ENCODE results near the gene LTBP1.

The LTBP1 gene

DNA sequence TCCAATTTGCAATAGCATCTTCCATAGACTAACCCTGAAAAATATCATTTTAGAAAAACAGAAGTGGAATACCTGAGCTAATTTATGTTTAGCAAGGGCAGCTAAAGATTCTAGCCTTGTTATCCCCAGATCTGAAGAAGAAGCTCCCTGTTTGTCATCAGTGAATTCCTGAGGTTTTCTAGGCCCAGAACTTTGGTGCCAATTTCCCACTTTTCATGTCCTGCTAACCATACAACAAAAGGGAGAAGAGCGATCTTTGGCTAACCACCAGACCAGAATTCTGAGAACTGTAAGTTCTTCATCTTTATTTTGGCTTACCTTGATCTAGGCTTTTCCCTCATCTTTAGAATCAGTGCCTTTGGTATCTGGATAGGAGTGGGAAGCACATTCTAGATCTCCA is 478.4 kb downstream of the LTBP1 start:
- no peak for DNase-seq (ENCODE audit: low spot score)
- POLR2A ChIA-PET (ENCODE audit: low non-redundant PET): no interaction called here
- H3K27ac ChIP-seq: no peak overlapping the region
- CTCF ChIA-PET: interaction anchor here (0.5 kb wide), 1 partner anchor 219 kb away, joined by 3 read pairs; no protein-coding TSS in a partner anchor
- TF ChIP-seq, protein P1, sequence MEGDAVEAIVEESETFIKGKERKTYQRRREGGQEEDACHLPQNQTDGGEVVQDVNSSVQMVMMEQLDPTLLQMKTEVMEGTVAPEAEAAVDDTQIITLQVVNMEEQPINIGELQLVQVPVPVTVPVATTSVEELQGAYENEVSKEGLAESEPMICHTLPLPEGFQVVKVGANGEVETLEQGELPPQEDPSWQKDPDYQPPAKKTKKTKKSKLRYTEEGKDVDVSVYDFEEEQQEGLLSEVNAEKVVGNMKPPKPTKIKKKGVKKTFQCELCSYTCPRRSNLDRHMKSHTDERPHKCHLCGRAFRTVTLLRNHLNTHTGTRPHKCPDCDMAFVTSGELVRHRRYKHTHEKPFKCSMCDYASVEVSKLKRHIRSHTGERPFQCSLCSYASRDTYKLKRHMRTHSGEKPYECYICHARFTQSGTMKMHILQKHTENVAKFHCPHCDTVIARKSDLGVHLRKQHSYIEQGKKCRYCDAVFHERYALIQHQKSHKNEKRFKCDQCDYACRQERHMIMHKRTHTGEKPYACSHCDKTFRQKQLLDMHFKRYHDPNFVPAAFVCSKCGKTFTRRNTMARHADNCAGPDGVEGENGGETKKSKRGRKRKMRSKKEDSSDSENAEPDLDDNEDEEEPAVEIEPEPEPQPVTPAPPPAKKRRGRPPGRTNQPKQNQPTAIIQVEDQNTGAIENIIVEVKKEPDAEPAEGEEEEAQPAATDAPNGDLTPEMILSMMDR (conservative IDR thresholded peaks at IDR 0.05; ENCODE audit: low read depth): no peak

DNA sequence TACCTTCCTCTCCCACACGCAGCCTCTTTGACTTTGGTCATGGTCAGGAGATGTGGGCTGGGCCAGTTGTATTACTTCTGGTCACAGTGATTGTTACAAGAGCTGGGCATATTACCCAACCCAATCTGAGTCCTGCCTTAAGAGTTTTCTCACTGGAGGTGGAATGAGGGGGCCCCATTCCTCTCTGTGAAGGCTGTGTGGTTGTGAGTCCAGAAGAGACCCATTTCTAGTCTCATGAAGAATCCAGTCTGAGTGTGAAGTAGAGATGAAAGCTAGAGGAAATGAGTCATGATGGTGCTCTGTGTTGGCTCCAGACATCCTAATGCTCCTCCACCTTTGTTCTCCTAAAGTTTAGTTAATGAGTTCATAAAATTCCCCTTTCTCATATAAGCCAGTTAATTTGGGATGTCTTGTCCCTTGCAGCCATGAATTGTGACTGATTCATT is 478.9 kb downstream of the LTBP1 start:
- no peak for DNase-seq (ENCODE audit: low spot score)
- no peak overlapping the region for H3K27ac ChIP-seq
- ChIA-PET POLR2A (ENCODE audit: low non-redundant PET) (no interaction called here), CTCF (interaction anchor here (0.5 kb wide), 1 partner anchor 219 kb away, joined by 3 read pairs; no protein-coding TSS in a partner anchor)
- TF ChIP-seq, protein P1 (conservative IDR thresholded peaks at IDR 0.05; ENCODE audit: low read depth): no peak

DNA sequence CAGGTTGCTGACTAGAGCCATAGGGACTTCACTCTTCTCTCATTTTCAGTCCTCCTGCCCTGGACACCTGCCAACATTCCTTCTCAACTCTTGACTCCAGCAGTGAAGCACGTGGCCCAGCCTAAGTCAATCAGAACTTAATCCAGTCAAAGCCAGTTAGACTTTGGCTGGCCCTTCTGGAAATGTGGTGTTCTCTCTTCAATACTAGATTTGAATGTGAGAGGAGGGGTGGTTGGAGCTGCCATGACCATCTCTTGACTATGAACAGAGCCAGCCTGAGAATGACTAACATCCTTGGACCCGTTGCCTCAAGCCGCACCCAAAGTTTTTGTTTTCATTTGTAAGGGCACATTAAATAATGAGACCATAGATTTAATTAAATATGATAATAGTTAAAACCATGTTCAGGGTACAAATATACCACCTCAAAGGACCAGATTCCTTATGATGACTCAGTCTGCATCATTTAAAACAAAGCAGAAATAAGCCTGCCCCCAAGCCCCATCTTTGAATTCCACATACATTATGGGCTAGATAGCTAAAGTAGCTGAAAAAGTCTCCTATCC is 480.0 kb downstream of the LTBP1 start:
- no peak overlapping the region for H3K27ac ChIP-seq
- ChIA-PET POLR2A (ENCODE audit: low non-redundant PET) (no interaction called here), CTCF (no interaction called here)
- DNase-seq (ENCODE audit: low spot score): peak; percentile 19
- TF ChIP-seq, protein P1 (conservative IDR thresholded peaks at IDR 0.05; ENCODE audit: low read depth): no peak

DNA sequence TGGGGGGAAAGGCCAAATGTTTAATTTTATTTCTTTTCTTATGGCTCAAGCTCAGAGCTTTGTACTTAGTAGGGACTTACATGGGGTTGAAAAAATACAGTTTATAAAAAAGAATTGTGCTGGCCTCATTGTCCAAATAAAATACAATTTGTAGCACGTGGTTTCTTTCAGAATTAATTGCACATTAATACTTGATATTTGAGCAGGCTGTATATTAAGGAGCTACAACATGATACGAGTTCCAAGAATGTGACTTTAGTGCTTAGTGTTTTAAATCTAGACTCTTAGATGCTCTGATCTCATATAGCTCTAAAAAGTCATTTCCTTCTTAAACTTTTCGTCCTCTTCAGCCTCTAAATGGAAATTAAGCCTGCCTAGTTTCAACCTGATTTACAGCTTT is 483.3 kb downstream of the LTBP1 start:
- TF ChIP-seq, protein P1 (conservative IDR thresholded peaks at IDR 0.05; ENCODE audit: low read depth): no peak
- ChIA-PET CTCF (interaction anchor here (0.6 kb wide), 1 partner anchor 248 kb away, joined by 3 read pairs; no protein-coding TSS in a partner anchor), POLR2A (ENCODE audit: low non-redundant PET) (no interaction called here)

DNA sequence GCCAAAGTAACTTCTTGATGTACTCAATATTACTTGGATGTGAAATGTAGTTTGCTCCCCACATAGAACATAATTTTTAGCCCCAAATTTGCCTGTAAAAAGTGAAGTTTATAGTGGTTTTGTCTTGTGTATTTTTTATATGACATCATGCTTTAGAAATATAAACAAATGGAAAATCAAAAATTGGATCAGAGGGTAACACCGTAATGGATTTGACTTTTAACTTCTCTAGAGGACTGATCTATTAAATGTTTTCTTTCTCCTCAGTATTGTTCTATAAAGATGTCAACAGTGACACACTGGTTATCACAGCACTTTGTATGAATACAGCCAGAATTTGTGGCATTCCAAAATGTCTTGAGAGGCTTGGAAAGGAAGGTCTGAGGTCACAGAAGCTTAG is 484.1 kb downstream of the LTBP1 start:
- no peak overlapping the region for H3K27ac ChIP-seq
- ChIA-PET CTCF (no interaction called here), POLR2A (ENCODE audit: low non-redundant PET) (no interaction called here)
- TF ChIP-seq, protein P1 (conservative IDR thresholded peaks at IDR 0.05; ENCODE audit: low read depth): no peak
- no peak for DNase-seq (ENCODE audit: low spot score)

More for the DNA sequence above, 483.3 kb downstream of the LTBP1 start:
- no peak for DNase-seq (ENCODE audit: low spot score)
- H3K27ac ChIP-seq: no peak overlapping the region

DNA sequence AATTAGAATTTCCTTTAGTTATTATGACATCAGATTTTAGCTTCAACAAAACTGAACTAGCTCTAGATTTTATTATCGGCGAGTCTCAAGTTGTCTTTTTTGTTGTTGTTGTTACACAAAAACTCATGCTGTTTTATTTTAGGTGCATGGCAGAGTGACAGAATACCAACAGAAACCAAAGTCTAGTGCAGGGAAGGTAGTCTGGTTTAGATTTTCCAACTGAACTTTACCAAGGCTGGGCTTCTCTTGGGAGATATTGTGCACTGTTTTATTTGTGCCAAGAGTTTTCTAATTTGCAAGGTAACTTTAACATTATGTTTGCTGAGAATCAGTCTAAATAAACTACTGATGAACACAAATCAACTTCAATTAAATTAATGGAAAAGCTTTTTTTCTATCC is 486.1 kb downstream of the LTBP1 start:
- DNase-seq (ENCODE audit: low spot score): no peak
- ChIA-PET CTCF (no interaction called here), POLR2A (ENCODE audit: low non-redundant PET) (no interaction called here)
- TF ChIP-seq, protein P1 (conservative IDR thresholded peaks at IDR 0.05; ENCODE audit: low read depth): no peak
- no peak overlapping the region for H3K27ac ChIP-seq

Data from RWPE1 (cell line).